Mesendoderm (in vitro differentiated cells): Measurements from ENCODE around the gene STRA6.

Experiments
- DNase-seq: peaks from one replicate; pipeline ENCODE4 v3.0.0; 2013
- H2AK5ac ChIP-seq: 2 replicates; pipeline ENCODE4 v1.6.1; 2013; ENCODE audit warnings: low read length, inconsistent platforms
- H2BK120ac ChIP-seq: 2 replicates; pipeline ENCODE4 v1.6.1; 2013; ENCODE audit warnings: low read depth, mild to moderate bottlenecking, low read length, moderate library complexity, mixed read lengths
- H2BK15ac ChIP-seq: replicated peaks from 2 replicates; pipeline ENCODE4 v1.6.1; 2013; ENCODE audit warnings: low read depth, mild to moderate bottlenecking, moderate library complexity
- H2BK5ac ChIP-seq: 2 replicates; pipeline ENCODE4 v1.6.1; 2013; ENCODE audit warnings: low read length, inconsistent platforms
- H3K18ac ChIP-seq: 2 replicates; pipeline ENCODE4 v1.6.1; 2013; ENCODE audit warnings: mild to moderate bottlenecking, low read length, mixed read lengths
- H3K23ac ChIP-seq: one replicate; pipeline ENCODE4 v1.6.1; 2013; ENCODE audit warnings: low read length
- H3K27ac ChIP-seq: 2 replicates; pipeline ENCODE4 v1.5.1; 2013; ENCODE audit warnings: low read depth, mild to moderate bottlenecking, inconsistent platforms, low read length, moderate library complexity
- H3K27me3 ChIP-seq: 2 replicates; pipeline ENCODE4 v1.6.1; 2013; ENCODE audit warnings: low read length, control low read depth, mild to moderate bottlenecking, inconsistent platforms; ENCODE audit not compliant: insufficient read depth, poor library complexity
- H3K36me3 ChIP-seq: 2 replicates; pipeline ENCODE4 v1.6.1; 2013; ENCODE audit warnings: low read length, inconsistent platforms; ENCODE audit not compliant: control insufficient read depth, insufficient read depth
- H3K4ac ChIP-seq: one replicate; pipeline ENCODE4 v1.6.1; 2013; ENCODE audit warnings: low read depth, mild to moderate bottlenecking, low read length, moderate library complexity
- H3K4me1 ChIP-seq: 2 replicates; pipeline ENCODE4 v1.6.1; 2013; ENCODE audit warnings: low read depth, low read length, inconsistent platforms; ENCODE audit not compliant: control insufficient read depth
- H3K4me2 ChIP-seq: 2 replicates; pipeline ENCODE4 v1.6.1; 2013; ENCODE audit warnings: low read length
- H3K4me3 ChIP-seq: 2 replicates; pipeline ENCODE4 v1.5.1; 2013; ENCODE audit warnings: mild to moderate bottlenecking, low read length
- H3K56ac ChIP-seq: one replicate; pipeline ENCODE4 v1.6.1; 2013; ENCODE audit warnings: low read length
- H3K79me1 ChIP-seq: 2 replicates; pipeline ENCODE4 v1.6.1; 2013; ENCODE audit warnings: low read length, inconsistent platforms
- H3K79me2 ChIP-seq: 2 replicates; pipeline ENCODE4 v1.6.1; 2013; ENCODE audit warnings: mild to moderate bottlenecking, low read length; ENCODE audit not compliant: control insufficient read depth, insufficient read depth
- H3K9ac ChIP-seq: 2 replicates; pipeline ENCODE4 v1.6.1; 2013; ENCODE audit warnings: low read length, inconsistent platforms
- H4K5ac ChIP-seq: one replicate; pipeline ENCODE4 v1.6.1; 2013; ENCODE audit warnings: low read length
- H4K8ac ChIP-seq: one replicate; pipeline ENCODE4 v1.6.1; 2013; ENCODE audit warnings: low read depth, mild to moderate bottlenecking, control low read depth, low read length, moderate library complexity
- WGBS: extraction: QIAGEN DNeasy Blood & Tissue Kit; methylation state at CpG from one replicate; pipeline ENCODE4 v1.1.7; 2013; ENCODE audit warnings: low lambda C conversion rate, missing lambda C conversion rate; ENCODE audit not compliant: insufficient coverage; ENCODE audit errors: extremely low coverage; 5-methylcytosine and 5-hydroxymethylcytosine counted together

STRA6 gene

DNA sequence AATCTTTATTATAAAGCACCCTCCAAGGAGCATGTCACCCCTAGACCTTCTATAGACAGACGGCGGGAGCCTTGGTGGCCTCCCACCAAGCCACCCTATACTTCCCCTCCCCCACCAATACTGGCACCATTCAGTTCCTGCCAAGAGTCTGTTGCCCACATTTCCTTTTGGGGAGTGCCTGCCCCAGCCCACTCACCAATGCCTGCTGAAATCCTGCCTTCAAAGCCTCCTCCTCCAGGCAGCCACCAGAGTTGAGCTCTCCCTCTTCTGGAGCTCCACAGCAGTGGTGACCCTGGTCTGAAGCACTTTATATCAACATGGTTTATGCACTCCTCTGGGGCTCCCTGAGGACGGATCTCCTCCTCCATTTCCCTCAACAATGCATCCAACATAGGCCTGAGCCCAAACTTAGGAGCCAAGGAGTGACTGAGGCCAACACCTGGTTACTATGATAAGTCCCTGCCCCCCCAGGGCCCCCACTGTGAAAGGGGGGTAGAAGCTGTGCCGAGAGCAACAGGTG lies 42.3 kb upstream of the STRA6 start:
- no peak overlapping the region for H3K23ac ChIP-seq
- no peak overlapping the region for H3K4ac ChIP-seq
- no peak for DNase-seq
- no peak overlapping the region for H4K5ac ChIP-seq
- no peak overlapping the region for H2AK5ac ChIP-seq
- H3K27me3 ChIP-seq: no peaks in the 10 kb centered on the region
- no peak overlapping the region for H3K9ac ChIP-seq
- no peak overlapping the region for H3K18ac ChIP-seq
- no peaks in the 10 kb centered on the region for H3K36me3 ChIP-seq
- no CpG with 5 or more reads among the region's 4 CpGs for WGBS
- H3K79me1 ChIP-seq: no peaks in the 10 kb centered on the region
- H3K4me2 ChIP-seq: no peak overlapping the region
- no peak overlapping the region for H2BK120ac ChIP-seq
- H4K8ac ChIP-seq: no peak overlapping the region
- H3K56ac ChIP-seq: peak overlapping the region; percentile 6
- no peaks in the 10 kb centered on the region for H3K79me2 ChIP-seq
- peaks cover 29% of the 10 kb centered on the region for H3K4me1 ChIP-seq
- no peak overlapping the region for H2BK5ac ChIP-seq
- H3K4me3 ChIP-seq: no peak overlapping the region
- H3K27ac ChIP-seq: no peak overlapping the region
- no peak overlapping the region for H2BK15ac ChIP-seq

DNA sequence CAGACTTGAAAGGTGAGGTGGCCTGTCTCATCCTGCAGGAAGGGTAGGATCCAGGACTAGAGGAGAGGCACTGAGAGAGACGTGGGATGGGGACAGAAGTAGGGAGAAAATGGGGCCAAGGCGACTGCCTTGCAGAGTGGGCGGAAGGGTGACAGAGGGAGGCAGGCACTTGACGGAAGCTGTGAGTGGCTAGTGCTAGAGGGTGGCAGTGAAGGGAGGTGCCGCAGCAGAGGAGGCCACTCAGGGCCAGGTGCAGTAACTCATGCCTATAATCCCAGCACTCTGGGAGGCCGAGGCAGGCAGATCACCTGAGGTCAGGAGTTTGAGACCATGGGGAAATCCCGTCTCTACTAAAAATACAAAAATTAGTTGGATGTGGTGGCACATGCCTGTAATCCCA lies 40.8 kb upstream of the STRA6 start:
- no peak overlapping the region for H3K4me3 ChIP-seq
- H2AK5ac ChIP-seq: peak overlapping the region; percentile 35
- no peak overlapping the region for H2BK5ac ChIP-seq
- no peak overlapping the region for H3K18ac ChIP-seq
- no CpG with 5 or more reads among the region's 7 CpGs for WGBS
- H3K36me3 ChIP-seq: no peaks in the 10 kb centered on the region
- H3K4ac ChIP-seq: no peak overlapping the region
- DNase-seq: no peak
- H3K23ac ChIP-seq: no peak overlapping the region
- H4K8ac ChIP-seq: no peak overlapping the region
- no peak overlapping the region for H2BK120ac ChIP-seq
- H2BK15ac ChIP-seq: no peak overlapping the region
- H3K9ac ChIP-seq: no peak overlapping the region
- peaks cover 35% of the 10 kb centered on the region for H3K4me1 ChIP-seq
- no peak overlapping the region for H3K56ac ChIP-seq
- H4K5ac ChIP-seq: no peak overlapping the region
- H3K79me2 ChIP-seq: no peaks in the 10 kb centered on the region
- no peaks in the 10 kb centered on the region for H3K27me3 ChIP-seq
- no peaks in the 10 kb centered on the region for H3K79me1 ChIP-seq
- H3K27ac ChIP-seq: no peak overlapping the region
- H3K4me2 ChIP-seq: no peak overlapping the region

DNA sequence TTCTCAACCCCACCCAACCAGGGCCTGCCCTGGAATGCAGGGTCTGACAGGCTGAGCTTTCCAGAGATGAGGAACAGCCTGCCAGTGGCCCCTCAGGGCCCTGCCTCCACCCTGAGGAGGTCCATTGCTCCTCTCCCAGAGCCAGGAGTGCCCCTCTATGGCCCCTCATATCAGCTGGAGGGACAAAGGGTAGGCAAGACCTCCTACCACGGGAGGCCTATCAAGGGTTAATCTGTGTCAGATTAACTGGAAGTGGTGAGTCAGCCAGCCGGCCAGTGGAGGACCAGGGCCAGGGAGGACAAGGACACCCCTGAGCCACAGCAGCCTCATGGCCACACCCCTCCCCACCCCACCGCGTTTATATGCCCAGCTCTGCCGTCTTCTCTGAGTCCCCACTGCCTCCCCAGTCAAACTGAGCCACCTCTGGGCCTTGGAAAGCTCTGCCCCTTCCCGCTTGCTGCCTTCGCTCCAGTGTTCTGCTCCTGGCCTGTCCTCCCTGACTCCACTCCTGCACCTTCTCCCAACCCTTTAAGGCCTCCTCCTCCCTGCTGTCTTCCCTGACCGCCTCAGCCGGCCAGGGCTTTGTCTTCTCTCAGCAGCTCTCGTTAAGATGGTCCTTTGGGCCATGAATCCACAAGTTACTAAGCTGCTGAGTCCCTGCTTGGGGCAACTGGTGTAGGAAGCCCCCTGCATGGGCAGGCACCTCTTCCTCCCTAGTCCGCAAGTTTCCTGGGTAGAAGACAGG lies 40.0 kb upstream of the STRA6 start:
- Histone ChIP-seq H3K36me3 (no peaks in the 10 kb centered on the region), H3K9ac (peak overlapping the region; percentile 4), H4K8ac (no peak overlapping the region), H3K4ac (peak overlapping the region; percentile 5), H4K5ac (no peak overlapping the region), H3K4me3 (no peak overlapping the region), H2AK5ac (peak overlapping the region; percentile 35), H3K79me2 (no peaks in the 10 kb centered on the region), H3K27me3 (no peaks in the 10 kb centered on the region), H3K4me2 (no peak overlapping the region), H2BK15ac (no peak overlapping the region), H3K79me1 (no peaks in the 10 kb centered on the region), H2BK120ac (no peak overlapping the region), H3K27ac (no peak overlapping the region), H3K56ac (peak overlapping the region; percentile 63), H3K23ac (no peak overlapping the region), H3K18ac (peak overlapping the region; percentile 42), H3K4me1 (peaks cover 35% of the 10 kb centered on the region), H2BK5ac (peak overlapping the region; percentile 39)
- WGBS: no CpG with 5 or more reads among the region's 11 CpGs
- peak; percentile 42 for DNase-seq

DNA sequence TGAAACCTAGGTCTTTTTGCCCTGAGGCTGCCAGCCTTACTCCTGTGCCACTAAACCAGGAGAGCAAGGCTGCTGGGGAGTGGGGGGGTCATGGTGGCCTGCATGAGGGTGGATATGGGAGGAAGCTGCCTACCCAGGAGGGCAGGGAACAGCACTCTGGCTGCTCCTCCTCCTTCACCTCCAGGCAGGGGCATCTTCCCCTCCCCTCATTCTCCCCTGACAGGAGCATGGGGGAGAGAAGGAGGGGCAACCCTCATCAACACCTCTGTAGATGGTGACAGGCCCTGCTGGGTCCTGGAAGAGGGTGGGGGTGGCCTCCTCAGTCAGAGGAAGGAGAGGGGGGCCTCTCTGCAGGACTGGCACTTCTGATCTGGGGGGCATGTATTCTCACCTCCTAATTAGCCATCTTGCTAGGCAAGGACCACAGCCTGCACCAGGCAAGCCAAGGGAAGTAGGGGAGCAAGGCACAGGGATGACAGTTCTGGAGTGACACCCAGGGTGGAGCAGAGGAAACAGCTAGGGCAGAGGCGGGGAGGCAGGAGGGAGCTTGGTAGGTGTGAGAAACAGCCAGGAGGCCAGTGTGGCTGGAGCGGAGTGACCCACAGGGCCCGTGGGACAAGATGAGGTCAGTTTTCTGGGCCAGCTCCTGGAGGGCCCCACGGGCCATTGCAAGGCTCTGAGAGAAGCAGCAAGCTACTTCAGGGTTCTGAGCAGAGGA lies 38.5 kb upstream of the STRA6 start:
- Histone ChIP-seq H2BK120ac (no peak overlapping the region), H3K4ac (no peak overlapping the region), H3K18ac (no peak overlapping the region), H2BK15ac (no peak overlapping the region), H2BK5ac (no peak overlapping the region), H3K4me2 (no peak overlapping the region), H3K79me1 (no peaks in the 10 kb centered on the region), H3K23ac (no peak overlapping the region), H3K9ac (no peak overlapping the region), H3K36me3 (no peaks in the 10 kb centered on the region), H3K4me3 (no peak overlapping the region), H3K4me1 (peaks cover 34% of the 10 kb centered on the region), H4K8ac (no peak overlapping the region), H4K5ac (no peak overlapping the region), H3K27ac (no peak overlapping the region), H3K79me2 (no peaks in the 10 kb centered on the region), H3K56ac (peak overlapping the region; percentile 12), H3K27me3 (no peaks in the 10 kb centered on the region), H2AK5ac (no peak overlapping the region)
- no CpG with 5 or more reads among the region's 4 CpGs for whole genome bisulfite sequencing
- DNase-seq: peak; percentile 57

DNA sequence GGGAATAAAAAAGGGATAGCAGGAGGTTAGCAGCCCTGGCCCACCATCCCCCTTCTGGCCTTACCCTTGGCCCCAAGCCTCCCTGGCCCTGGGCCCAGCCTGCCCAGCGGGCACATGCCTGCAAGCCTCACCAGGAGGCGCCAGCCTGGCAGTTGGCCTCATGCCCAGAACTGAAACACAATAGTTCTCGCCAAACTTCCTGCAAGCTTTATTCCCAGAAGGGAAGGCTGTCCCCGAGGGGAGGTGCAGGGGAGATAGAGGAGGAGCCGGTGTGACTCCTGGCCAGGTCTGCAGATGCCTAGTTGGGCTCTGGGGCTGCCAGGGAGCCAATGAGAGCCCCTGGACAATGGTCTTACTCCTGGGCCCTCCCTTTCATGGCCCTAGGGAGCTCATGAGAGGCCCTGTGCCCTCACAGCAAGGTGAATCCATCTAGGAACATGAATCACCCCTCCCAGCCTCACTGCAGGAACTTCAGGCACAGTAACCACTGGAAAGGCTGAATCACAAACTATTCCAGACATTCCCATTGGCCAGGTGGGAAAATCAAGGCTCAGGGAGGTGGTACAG lies 37.5 kb upstream of the STRA6 start:
- Histone ChIP-seq H3K18ac (no peak overlapping the region), H3K27me3 (no peaks in the 10 kb centered on the region), H3K4me1 (peaks cover 32% of the 10 kb centered on the region), H3K79me2 (no peaks in the 10 kb centered on the region), H2BK15ac (no peak overlapping the region), H3K9ac (peak overlapping the region; percentile 19), H3K4ac (no peak overlapping the region), H3K27ac (no peak overlapping the region), H2BK5ac (no peak overlapping the region), H3K36me3 (no peaks in the 10 kb centered on the region), H3K79me1 (no peaks in the 10 kb centered on the region), H2BK120ac (no peak overlapping the region), H3K4me3 (no peak overlapping the region), H4K5ac (no peak overlapping the region), H3K23ac (no peak overlapping the region), H3K56ac (peak overlapping the region; percentile 1), H3K4me2 (no peak overlapping the region), H4K8ac (no peak overlapping the region), H2AK5ac (peak overlapping the region; percentile 67)
- WGBS: no CpG with 5 or more reads among the region's 5 CpGs
- peak; percentile 67 for DNase-seq
